RWPE2 (cell line): ENCODE data around the gene MYO7A.
A peak's percentile ranks its signal among the peaks of the same experiment; 100 is the strongest.

Source experiments
- ATAC-seq: fragments of 200-7000 bp; cut with Tn5 transposase; 3 replicates; pipeline ENCODE4 v1.9.1; 2021; ENCODE audit warnings: low read depth
- DNase-seq: peaks from one replicate; pipeline ENCODE4 v3.0.0-alpha.2; 2020; ENCODE audit warnings: low spot score
- H3K27ac ChIP-seq: fragments of 450-650 bp; 2 replicates; pipeline ENCODE4 v1.5.1; 2017; ENCODE audit warnings: mild to moderate bottlenecking; ENCODE audit not compliant: poor library complexity, severe bottlenecking
- H3K27me3 ChIP-seq: fragments of 250-450 bp; sonication (Bioruptor Pico); 2 replicates; pipeline ENCODE4 v1.5.1; 2021; ENCODE audit warnings: mild to moderate bottlenecking, moderate library complexity; ENCODE audit not compliant: insufficient read depth, poor library complexity, severe bottlenecking
- H3K36me3 ChIP-seq: fragments of 250-450 bp; sonication (Bioruptor Pico); 2 replicates; pipeline ENCODE4 v1.5.1; 2020; ENCODE audit warnings: low read depth, mild to moderate bottlenecking, moderate library complexity
- H3K4me1 ChIP-seq: fragments of 250-450 bp; sonication (Bioruptor Pico); 2 replicates; pipeline ENCODE4 v1.5.1; 2021; ENCODE audit warnings: mild to moderate bottlenecking, moderate library complexity; ENCODE audit not compliant: insufficient read depth, poor library complexity, severe bottlenecking
- H3K4me3 ChIP-seq: fragments of 250-450 bp; sonication (Bioruptor Pico); 2 replicates; pipeline ENCODE4 v1.5.1; 2021; ENCODE audit warnings: mild to moderate bottlenecking, moderate library complexity; ENCODE audit not compliant: severe bottlenecking
- H3K9me3 ChIP-seq: fragments of 250-450 bp; sonication (Bioruptor Pico); 2 replicates; pipeline ENCODE4 v1.5.1; 2021; ENCODE audit warnings: mild to moderate bottlenecking, moderate library complexity; ENCODE audit not compliant: severe bottlenecking
- TF ChIP-seq, protein P1 (sequence below): fragments of 450-650 bp; IDR thresholded peaks from one replicate; pipeline ENCODE4 v1.5.1; 2017; ENCODE audit warnings: mild to moderate bottlenecking, moderate library complexity; ENCODE audit not compliant: poor library complexity, severe bottlenecking

MYO7A gene

DNA sequence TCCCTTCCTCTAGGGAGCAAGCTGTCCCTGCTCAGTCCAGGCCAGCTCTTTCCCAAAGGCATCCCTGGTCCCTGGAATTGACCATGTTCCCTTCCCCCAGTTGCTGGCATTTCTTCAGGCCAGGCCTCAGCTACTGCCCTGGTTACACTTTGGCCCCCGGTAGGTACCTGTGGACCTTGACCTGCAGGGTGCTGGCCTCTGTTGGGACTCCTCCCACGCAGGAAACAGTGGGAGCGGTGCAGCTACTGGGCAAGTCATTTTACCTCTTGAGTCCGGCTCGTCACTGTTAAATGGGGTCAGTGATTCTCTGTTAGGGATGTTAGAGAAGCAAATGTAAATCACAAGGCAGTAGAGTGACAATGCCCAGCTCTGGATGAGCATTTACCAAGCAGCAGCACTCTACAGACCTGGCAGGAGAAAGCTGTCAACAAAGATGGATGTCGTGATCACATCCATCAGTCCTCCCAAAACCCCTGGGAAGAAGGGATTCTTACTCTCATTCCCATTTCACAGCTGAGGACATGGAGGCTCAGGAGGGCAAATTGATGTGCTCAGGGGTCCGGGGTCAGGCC is 16.9 kb downstream of the MYO7A start:
- Histone ChIP-seq H3K27me3 (no peaks in the 10 kb centered on the region), H3K4me3 (no peak overlapping the region), H3K27ac (no peak overlapping the region), H3K4me1 (no peaks in the 10 kb centered on the region), H3K9me3 (no peaks in the 10 kb centered on the region), H3K36me3 (no peaks in the 10 kb centered on the region)
- DNase-seq (no peak), ATAC-seq (no peak)
- TF ChIP-seq, protein P1, sequence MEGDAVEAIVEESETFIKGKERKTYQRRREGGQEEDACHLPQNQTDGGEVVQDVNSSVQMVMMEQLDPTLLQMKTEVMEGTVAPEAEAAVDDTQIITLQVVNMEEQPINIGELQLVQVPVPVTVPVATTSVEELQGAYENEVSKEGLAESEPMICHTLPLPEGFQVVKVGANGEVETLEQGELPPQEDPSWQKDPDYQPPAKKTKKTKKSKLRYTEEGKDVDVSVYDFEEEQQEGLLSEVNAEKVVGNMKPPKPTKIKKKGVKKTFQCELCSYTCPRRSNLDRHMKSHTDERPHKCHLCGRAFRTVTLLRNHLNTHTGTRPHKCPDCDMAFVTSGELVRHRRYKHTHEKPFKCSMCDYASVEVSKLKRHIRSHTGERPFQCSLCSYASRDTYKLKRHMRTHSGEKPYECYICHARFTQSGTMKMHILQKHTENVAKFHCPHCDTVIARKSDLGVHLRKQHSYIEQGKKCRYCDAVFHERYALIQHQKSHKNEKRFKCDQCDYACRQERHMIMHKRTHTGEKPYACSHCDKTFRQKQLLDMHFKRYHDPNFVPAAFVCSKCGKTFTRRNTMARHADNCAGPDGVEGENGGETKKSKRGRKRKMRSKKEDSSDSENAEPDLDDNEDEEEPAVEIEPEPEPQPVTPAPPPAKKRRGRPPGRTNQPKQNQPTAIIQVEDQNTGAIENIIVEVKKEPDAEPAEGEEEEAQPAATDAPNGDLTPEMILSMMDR, result no peak

DNA sequence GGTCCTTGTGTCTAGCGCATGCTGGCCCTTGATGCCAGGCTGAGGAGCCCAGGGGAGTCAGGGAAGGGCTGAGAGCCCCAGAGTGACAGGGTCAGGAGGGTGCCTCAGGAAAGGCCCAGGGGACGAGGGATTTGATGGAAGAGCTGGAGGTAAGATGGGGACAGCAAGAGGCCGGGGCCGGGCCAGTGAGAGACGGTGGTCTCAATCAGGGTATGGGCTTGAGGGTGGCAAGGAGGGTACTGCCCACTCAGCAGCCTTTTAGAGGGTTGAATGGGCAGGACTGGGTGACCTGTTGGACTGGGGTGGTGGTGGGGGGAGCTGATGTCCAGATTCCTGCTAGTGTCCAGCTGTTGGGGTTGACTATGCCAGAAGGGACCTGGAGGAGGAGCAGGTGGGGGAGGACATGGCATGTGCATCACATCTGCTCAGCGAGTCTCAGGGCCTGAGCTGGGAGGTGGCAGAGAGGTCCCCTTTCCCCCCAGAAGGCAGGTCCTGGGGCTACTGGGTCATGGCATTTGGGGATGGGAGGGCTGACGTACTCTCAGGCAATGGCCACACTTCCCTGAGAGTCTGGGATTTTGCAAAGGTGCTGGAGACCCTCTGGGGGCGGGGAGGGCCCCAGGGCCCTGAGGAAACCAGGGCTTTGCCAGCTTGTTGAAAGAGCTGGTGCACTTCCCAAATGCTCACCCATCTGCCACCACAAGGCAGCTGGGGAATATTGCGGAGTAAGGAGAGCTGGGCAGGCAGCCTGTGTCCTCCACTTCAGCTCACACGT is 18.4 kb downstream of the MYO7A start:
- Histone ChIP-seq H3K4me1 (no peaks in the 10 kb centered on the region), H3K27me3 (no peaks in the 10 kb centered on the region), H3K27ac (no peak overlapping the region), H3K9me3 (no peaks in the 10 kb centered on the region), H3K4me3 (no peak overlapping the region), H3K36me3 (no peaks in the 10 kb centered on the region)
- TF ChIP-seq, protein P1, result no peak
- no peak for ATAC-seq
- no peak for DNase-seq

GRCh38 chr11:77147036-77147315 is 18.9 kb downstream of the MYO7A start:
- no peaks in the 10 kb centered on the region for H3K27me3 ChIP-seq
- ATAC-seq, result no peak
- no peak overlapping the region for H3K27ac ChIP-seq

DNA sequence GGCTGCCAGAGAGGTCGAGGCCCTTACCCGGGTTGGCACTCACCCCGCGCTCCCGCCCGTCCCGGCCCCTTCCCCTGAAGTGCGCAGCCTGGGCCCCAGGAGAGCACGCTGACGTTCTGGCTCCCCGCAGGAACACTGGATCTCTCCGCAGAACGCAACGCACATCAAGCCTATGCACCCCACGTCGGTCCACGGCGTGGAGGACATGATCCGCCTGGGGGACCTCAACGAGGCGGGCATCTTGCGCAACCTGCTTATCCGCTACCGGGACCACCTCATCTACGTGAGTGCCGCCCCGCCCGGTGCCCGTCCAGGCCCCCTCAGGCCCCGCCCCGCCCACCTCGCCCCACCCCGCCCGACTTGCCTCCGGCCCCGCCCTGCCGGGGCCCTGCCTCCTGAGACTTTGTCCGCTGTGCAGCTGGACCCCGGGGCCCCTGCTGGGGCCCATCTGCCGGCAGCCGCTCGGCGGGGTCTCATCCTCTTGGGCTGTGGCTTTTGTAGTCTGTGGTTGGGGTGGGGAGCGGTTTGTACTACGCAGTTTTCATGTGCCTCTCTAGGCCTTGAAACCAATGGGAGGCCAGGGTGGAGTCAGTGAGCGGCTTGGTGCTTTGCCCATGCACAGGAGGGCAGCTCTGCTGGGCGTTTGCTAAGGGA is 19.7 kb downstream of the MYO7A start:
- Histone ChIP-seq H3K27ac (no peak overlapping the region), H3K4me3 (no peak overlapping the region), H3K4me1 (no peaks in the 10 kb centered on the region), H3K36me3 (no peaks in the 10 kb centered on the region), H3K9me3 (no peaks in the 10 kb centered on the region), H3K27me3 (no peaks in the 10 kb centered on the region)
- no peak for DNase-seq
- ATAC-seq, result peak; percentile 30; the same call in 2 of the 3 replicates
- TF ChIP-seq, protein P1, result no peak

More at GRCh38 chr11:77147036-77147315, 18.9 kb downstream of the MYO7A start:
- Histone ChIP-seq H3K4me1 (no peaks in the 10 kb centered on the region), H3K4me3 (no peak overlapping the region), H3K36me3 (no peaks in the 10 kb centered on the region), H3K9me3 (no peaks in the 10 kb centered on the region)
- DNase-seq, result no peak
- TF ChIP-seq, protein P1, result no peak
